ENCODE data around the gene NR1I2.

NR1I2 gene

GRCh38 chr3:119817583-119818363, 35.9 kb downstream of the NR1I2 start:
- no peak for DNase-seq (ENCODE audit: low read depth in 2 of 3, low spot score in 2 of 3)

DNA sequence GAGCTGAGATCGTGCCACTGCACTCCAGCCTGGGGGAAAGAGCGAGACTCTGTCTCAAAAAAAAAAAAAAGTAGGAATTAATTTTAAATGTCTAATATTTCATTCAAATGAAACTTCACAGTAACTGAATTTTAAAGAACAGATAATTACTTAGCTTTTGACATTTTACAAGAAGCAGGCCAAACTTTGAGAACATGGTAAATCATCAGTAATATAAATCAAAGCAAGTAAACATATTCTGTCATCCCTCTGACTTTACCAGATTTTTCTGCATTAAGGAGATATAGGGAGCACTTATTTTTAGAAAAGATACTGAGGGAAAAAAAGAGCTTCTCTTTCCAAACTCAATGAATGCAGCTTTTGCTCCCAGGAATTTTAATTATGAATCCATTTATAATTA, 37.0 kb downstream of the NR1I2 start:
- no peak for DNase-seq (ENCODE audit: low read depth in 2 of 3, low spot score in 2 of 3)

DNA sequence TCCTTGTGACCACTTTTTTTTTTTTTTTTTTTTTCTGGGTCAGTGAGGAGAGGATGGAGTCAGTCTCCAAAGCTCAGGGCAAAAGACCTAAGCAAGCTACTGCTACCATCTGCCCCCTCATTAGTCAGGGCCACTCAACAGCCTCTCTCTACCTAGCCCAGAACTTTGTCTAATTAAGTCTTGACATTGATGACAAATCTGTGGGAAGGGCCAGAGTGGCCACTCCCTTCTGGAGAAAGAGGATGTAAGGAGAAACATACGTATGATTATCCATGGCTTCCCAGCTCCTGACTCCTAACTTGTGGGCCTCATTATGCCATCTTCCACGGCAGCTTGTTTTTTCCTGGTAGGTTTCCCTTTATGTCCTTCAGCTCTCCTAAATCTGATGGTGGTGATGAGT, 37.9 kb downstream of the NR1I2 start:
- no peak for DNase-seq (ENCODE audit: low read depth in 2 of 3, low spot score in 2 of 3)

DNA sequence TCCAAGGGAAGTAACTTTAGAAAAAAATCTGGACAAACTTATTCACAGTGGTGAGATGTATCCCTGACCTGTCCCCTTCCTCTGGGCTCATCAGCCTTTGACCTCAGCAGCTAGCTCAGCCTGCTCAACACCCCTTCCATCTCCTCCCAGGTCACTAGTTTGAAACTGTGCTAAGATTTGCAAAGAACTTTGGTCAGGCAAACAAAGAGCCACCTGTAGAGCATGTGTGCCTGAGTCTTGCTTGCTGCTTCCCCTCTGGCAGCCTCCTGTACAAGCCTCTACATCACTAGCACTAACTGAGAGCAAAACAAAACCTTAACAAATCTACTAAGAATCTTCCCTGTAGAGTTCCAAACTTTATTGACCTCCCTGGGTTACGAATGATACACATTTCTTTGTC, 43.9 kb downstream of the NR1I2 start:
- DNase-seq (ENCODE audit: low read depth in 2 of 3, low spot score in 2 of 3): no peak

GRCh38 chr3:119826711-119827608, 45.1 kb downstream of the NR1I2 start:
- no peak for DNase-seq (ENCODE audit: low read depth in 2 of 3, low spot score in 2 of 3)

- no peak for DNase-seq (ENCODE audit: low read depth in 2 of 3, low spot score in 2 of 3)
Measured at GRCh38 chr3:119829420-119829819, 47.5 kb downstream of the NR1I2 start.

DNA sequence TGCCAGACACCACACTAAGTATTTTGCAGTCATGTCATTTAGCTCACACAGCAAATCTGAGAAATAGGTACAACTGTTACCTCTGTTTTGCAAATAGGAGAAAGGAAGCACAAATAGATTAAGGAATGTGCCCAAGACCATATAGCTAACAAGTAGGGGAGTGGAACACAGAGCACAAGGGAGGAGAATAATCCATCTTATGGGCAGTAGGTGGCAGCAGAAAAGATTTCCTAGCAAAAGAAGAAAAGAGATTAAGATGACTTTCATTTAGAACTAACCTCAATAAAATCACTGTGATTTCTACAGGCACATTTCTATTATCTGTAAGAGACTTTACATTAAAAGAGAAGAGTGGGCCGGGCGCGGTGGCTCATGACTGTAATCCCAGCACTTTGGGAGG, 49.1 kb downstream of the NR1I2 start:
- no peak for DNase-seq (ENCODE audit: low read depth in 2 of 3, low spot score in 2 of 3)

DNA sequence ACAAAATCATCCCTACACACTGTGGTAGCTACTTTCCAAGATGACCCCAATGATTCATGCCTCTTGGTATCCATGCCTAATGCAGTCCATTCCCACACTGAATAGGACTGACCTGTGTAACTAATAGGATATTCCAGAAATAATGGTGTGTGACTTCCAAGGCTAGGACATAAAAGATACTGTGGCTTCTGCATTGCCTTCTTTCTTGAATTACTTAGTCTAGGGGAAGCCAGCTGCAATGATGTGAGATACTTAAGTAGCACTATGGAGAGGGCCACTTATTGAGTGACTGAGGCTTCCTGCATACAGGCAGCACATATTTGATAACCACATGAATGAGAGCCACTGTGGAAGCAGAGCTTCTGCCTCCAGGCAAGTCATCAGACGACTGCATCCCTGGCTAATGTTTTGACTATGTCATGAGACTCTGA, 50.1 kb downstream of the NR1I2 start:
- DNase-seq (ENCODE audit: low read depth in 2 of 3, low spot score in 2 of 3): no peak

- DNase-seq (ENCODE audit: low read depth in 2 of 3, low spot score in 2 of 3): no peak
Measured at GRCh38 chr3:119834754-119835370, 53.0 kb downstream of the NR1I2 start.

DNA sequence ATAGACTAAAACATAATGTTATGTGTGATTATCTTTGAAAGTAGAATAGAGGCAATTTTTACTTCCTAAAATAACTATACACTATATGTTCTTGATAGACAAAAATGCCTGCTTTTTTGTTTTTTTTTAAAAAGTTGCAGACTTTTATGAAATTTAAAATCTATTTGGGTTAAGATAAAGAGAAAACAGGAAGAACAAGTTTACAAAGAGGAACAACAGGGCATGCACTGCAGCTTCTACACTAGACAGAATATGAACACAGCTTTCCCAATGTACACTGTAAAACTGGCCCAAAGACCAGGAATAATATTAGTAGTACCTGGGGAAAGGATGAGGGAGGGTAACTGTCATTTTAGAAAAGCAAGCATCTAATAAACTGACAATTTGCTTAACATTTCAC, 53.7 kb downstream of the NR1I2 start:
- no peak for DNase-seq (ENCODE audit: low read depth in 2 of 3, low spot score in 2 of 3)

DNA sequence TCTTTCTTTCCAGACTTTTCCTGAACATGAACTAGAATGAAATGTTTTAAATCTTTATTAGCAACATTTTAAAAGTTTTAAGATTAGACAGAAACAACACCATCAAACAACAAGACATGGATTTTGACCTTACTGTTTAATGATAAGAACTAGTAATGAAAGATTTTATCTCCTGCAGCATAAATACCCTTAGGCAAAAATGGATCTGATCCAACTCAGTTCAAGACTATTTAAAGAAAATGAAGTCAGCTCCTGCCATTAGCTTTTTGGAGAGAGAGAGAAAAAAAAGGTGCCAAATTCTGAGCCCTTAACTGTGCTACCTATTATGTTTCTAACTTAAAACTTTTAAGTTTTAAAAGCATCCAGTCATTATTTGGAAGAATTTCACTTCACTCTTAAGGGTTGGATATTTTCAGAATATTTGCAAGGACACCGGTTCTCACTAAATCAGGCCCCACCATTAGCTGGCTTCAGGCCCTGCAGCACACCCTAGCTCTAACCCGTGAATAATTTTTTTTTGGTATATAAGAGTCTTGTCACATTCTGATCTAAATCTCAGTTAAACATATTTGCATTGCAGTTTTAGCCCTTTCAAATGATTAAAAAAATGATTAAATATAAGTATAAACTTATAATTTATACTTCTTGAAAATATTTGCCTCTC, 60.0 kb downstream of the NR1I2 start:
- DNase-seq (ENCODE audit: low read depth in 2 of 3, low spot score in 2 of 3): no peak

DNA sequence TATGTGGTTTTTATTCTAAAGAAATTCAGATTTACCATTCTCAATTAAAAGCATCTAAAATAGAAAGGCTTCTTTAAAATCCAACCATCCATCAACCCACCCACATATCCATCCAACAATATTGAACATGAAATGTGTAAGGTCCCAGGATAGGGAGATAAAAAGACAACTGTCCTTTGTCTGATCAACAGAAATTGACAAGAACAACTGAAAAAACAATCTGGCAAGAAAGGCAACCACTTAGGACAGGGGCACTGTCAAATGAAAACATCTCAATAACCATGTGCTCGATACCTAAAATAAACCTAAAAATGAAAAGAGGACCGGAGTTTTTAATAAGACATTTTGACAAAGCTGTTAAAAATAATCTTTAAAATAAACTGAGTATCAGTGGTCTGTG, 67.2 kb downstream of the NR1I2 start:
- no peak for DNase-seq (ENCODE audit: low read depth in 2 of 3, low spot score in 2 of 3)

- DNase-seq (ENCODE audit: low read depth in 2 of 3, low spot score in 2 of 3): no peak
Measured at GRCh38 chr3:119856695-119857094, 74.8 kb downstream of the NR1I2 start.

DNA sequence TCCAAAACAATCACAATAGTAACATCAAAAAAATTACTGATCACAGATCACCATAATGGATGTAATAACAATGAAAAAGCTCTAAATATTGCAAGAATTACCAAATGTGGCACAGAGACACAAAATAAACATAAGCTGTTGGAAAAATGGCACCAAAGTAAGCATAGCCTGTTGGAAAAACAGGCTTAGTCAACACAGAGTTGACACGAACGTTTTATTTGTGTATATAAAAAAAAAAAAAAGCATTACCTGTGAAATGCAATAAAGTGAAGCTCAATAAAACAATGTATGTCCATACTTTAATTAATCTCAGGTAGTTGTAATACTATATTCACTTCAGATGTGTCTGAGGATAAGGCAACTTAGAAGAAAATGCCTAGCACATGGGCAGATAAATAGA, 77.1 kb downstream of the NR1I2 start:
- no peak for DNase-seq (ENCODE audit: low read depth in 2 of 3, low spot score in 2 of 3)

DNA sequence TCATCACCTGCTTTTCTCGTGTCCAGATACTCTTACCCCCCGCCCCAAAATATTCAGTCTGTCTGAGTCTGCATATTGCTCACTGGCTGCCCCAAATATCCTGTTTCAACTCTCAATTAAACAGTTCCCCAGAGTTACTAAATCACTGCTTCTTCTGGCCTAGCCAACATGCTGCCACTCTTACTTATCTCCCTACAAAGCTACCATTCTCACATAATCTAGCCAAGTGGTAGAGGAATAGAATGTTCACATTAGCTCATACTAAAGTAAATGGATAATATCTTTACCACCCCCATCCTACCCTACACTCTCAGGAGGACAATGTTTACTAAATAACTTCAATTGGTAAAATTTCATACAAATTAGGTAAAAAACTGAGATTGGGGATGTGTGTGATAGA, 77.8 kb downstream of the NR1I2 start:
- DNase-seq (ENCODE audit: low read depth in 2 of 3, low spot score in 2 of 3): no peak

DNA sequence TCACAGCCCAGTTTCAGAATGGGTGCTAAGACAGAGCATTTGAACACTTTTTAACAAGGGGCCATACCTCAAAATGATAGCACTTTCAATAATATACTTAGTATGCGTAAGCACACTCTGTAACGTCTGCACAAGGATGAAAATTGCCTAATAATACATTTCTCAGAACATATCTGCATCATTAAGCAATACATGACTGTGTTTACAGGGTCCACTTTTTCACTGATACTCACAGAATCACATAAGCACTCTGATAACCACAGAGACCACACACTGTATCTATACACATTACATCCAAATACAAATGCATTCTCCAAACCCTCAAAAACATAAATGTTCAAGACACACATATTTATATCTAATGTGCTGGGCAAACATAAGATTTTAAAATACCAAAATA, 79.8 kb downstream of the NR1I2 start:
- no peak for DNase-seq (ENCODE audit: low read depth in 2 of 3, low spot score in 2 of 3)

- no peak for DNase-seq (ENCODE audit: low read depth in 2 of 3, low spot score in 2 of 3)
Measured at GRCh38 chr3:119862616-119863015, 80.7 kb downstream of the NR1I2 start.

DNA sequence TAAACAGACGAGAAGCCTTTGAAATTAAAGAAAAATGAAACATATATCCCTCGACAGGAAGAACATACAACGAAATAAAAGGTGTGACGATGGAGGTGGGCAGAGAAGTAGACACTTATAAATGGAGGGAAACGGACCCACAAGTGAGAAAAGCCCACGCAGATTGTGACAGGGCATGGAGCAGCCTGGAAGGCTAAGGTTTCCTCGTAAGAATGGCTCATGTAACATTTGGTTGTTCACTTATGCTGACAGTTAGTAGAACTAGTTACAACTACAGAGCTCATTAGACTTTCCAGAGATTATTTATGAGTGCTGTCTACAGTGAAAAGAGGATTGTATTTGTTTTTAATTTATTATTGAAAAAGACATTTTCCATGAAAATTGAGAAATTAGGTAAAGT, 82.6 kb downstream of the NR1I2 start:
- no peak for DNase-seq (ENCODE audit: low read depth in 2 of 3, low spot score in 2 of 3)
